H1 (cell line): ENCODE data around the gene CACNA2D4. TPM values are rescaled to one million over a fixed set of nuclear protein-coding genes. Genes with fewer than 3 reads are reported as not detected.

ENCODE experiments used
- NRF1 ChIP-seq: IDR thresholded peaks from 2 replicates; pipeline ENCODE4 v1.6.1; 2011; ENCODE audit warnings: mild to moderate bottlenecking, low read depth, low read length, improper control_type of control experiment
- TBP ChIP-seq: IDR thresholded peaks from 2 replicates; pipeline ENCODE4 v1.6.1; 2011; ENCODE audit warnings: low read depth, low read length, improper control_type of control experiment
- polyA plus RNA-seq, 7 experiments: library from polyadenylated mRNA; depleted of rRNA in 3 of 7; stranded (reverse) in 5 of 7; unstranded in 2 of 7; fragments of >200 nt in 5 of 7; fragments of 200-250 nt in 2 of 7; gene quantifications; 1 replicate in 5 of 7; 2 replicates in 1 of 7; 4 replicates in 1 of 7; pipeline versions ENCODE4 v1.2.1 to v1.2.3, GENCODE V29; 2011 to 2013; ENCODE audit warnings: missing spikeins in 2 of 7, mixed read lengths in 2 of 7
- total RNA-seq: library from RNA; stranded (reverse); fragmentation: NEBNext Ultra II Directional; extraction: Animal tissue kit (Norgen Biotek cat#: 25700); gene quantifications from 2 replicates; pipeline ENCODE4 v1.2.1, GENCODE V29; 2021

The CACNA2D4 gene
- total and polyA plus RNA-seq, 2 of the 8 experiments (the other 6 are each of a cell fraction or from before 2014, with no cell fraction given), result 0.44 to 0.88 TPM

DNA sequence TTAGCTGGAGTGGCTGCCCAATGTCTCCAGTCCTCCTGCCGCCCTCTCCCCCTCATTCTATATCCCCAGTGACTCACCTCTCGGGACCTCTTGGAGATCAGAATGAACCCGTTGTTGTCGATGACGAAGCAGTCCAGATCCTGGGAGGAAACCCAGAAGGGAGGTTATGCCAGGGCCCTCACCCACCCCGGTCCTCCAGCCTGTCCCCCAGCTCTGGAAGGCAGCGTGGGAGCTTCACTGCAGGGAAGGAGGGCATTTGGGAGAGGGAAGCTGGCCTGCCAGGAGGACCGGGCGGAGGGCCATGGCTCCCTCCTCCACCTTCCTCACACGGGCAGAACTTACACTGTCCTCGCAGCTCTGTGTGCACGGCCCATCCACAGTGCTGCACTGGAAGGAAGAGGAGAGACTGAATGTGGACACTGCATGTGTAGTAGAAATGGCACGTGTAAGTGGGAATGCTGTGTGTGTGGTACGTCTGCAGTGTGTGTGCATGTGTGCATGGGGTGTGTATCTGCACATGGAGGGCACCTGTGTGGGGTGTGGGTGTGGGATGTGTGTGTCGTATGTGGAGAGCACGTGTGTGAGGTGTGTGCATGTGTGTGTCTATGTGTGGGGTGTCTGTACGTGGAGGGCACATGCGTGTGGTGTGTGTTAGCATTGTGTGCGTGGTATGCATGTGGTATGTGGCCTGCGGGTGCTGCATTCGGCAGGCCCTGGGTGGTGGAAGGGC lies 108.1 kb downstream of the CACNA2D4 start (continued):
- TF ChIP-seq NRF1 (no peak), TBP (no peak)
